Measurements from ENCODE around the gene LPIN1.

GRCh38 chr2:11762799-11763461, 16.5 kb downstream of the LPIN1 start:
- TF ChIP-seq CTCF (IDR thresholded peaks at IDR 0.05; ENCODE audit: low read depth, low read length, missing input control) (no peak), ZBTB33 (IDR thresholded peaks at IDR 0.05) (no peak)
- TF ChIP-seq, protein P1, sequence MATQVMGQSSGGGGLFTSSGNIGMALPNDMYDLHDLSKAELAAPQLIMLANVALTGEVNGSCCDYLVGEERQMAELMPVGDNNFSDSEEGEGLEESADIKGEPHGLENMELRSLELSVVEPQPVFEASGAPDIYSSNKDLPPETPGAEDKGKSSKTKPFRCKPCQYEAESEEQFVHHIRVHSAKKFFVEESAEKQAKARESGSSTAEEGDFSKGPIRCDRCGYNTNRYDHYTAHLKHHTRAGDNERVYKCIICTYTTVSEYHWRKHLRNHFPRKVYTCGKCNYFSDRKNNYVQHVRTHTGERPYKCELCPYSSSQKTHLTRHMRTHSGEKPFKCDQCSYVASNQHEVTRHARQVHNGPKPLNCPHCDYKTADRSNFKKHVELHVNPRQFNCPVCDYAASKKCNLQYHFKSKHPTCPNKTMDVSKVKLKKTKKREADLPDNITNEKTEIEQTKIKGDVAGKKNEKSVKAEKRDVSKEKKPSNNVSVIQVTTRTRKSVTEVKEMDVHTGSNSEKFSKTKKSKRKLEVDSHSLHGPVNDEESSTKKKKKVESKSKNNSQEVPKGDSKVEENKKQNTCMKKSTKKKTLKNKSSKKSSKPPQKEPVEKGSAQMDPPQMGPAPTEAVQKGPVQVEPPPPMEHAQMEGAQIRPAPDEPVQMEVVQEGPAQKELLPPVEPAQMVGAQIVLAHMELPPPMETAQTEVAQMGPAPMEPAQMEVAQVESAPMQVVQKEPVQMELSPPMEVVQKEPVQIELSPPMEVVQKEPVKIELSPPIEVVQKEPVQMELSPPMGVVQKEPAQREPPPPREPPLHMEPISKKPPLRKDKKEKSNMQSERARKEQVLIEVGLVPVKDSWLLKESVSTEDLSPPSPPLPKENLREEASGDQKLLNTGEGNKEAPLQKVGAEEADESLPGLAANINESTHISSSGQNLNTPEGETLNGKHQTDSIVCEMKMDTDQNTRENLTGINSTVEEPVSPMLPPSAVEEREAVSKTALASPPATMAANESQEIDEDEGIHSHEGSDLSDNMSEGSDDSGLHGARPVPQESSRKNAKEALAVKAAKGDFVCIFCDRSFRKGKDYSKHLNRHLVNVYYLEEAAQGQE (IDR thresholded peaks at IDR 0.05) = no peak

All from liver (tissue), 2 donors.